Activated CD8-positive, alpha-beta memory T cell treated with anti-CD3 and anti-CD28 coated beads, Interleukin-2, amount 50 U/mL, for 4 hours (primary cell): ENCODE measurements around the gene MT1X.

ENCODE experiments used
- DNase-seq: peaks from one replicate; pipeline ENCODE4 v3.0.0-alpha.2; 2020

MT1X gene

DNA sequence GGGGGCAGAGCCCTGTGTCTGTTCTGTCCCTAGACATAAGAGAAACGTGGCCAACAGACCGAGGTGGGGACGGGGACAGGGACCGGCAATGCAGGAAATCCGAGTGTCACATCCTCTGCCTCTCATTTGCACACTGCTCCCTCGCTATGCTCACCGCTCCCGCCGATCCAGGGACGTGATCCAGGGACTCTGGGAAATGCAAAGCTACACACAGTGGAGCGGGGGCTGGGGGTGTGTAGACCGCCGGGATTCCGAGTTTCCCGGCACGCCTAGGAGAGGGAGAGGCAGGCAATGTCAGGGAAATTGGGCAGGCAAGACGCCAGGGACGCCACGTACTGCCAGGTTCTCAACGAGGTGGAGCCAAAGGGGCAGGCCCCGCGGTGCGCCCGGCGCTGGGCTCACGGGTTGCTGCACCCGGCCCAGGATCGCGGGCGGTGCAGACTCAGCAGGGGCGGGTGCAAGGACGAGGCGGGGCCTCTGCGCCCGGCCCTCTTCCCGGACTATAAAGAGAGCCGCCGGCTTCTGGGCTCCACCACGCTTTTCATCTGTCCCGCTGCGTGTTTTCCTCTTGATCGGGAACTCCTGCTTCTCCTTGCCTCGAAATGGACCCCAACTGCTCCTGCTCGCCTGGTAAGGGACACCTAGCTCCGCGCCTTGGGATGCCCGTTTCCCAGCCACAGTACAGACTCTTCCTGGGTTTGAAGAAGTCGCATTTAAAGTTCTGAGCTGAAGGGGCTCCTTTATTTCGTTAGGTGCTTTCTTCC is at the start of gene MT1X:
Gene MT1X, plus strand, starts transcription at position 532 of the 764 bp plus-strand sequence. Its CDS starts 71 bp downstream, at position 603.
- DNase-seq: peak; percentile 86

DNA sequence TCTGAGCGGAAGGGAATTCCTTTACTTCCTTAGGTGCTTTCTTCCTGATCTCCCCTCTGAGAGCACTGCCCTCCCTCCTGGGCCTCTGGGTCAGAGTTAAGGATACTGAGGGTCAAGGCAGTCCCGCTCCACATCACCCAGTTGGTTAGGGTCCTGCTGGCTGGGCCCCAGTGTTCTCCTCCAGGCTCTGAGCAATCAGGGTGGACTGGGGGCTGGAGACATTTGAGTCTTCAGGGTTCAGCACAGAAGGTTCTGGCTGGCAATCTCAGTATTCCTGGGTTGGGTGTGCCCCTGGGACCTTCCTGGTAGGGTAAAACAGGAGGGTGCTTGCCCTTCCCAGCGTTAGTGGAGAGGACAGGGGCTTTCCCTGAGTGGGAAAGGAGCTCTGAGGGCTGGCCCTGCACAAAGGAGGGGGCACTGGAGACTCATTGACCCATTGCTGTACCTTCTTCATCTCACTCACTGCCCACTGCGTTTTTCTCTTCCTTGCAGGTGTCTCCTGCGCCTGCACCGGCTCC is 49.4 kb upstream of the MT1X start:
- DNase-seq: no peak

DNA sequence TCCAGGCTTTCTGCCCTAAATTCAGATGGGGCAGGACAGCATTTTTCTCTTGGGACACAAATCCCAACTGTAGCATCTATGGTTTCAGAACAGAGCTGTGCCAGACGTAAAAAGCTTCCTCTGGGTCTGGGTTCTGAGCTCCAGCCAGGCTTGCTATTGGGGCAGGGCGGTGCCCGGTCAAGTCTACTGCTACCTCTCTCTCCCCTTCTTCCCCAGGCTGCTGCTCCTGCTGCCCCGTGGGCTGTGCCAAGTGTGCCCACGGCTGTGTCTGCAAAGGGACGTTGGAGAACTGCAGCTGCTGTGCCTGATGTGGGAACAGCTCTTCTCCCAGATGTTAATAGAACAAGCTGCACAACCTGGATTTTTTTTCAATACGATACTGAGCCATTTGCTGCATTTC is 48.7 kb upstream of the MT1X start:
- no peak for DNase-seq

DNA sequence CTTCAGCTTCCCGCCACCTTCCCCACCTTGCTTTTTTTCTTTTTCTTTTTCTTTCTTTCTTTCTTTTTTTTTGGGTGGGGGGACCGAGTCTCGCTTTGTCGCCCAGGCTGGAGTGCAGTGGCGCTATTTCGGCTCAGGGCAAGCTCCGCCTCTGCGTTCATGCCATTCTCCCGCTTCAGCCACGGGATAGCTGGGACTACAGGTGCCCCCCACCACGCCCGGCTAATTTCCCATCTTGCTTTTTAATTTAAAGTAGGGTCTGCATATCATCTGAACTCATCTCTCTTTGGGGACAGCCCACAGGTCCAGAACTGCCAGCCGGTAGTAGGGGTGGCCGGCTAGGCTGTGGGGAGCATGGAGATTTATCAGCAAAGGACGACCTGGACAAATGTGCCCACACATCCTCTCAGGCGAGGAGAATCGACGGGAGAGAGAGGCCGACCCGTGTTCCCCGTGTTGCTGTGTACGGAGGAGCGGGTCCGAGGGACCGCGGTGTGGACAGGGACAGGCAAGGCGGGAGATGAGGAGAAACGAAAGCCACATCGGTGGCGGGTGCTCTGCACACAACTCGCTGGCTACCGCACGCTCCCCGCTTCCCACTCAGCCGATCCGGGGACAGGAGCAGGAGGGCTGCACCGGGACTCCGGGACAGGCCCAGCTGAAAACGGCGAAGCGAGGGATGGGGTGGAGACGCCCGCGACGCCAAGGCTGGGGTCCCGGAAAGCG is 47.4 kb upstream of the MT1X start:
- no peak for DNase-seq

DNA sequence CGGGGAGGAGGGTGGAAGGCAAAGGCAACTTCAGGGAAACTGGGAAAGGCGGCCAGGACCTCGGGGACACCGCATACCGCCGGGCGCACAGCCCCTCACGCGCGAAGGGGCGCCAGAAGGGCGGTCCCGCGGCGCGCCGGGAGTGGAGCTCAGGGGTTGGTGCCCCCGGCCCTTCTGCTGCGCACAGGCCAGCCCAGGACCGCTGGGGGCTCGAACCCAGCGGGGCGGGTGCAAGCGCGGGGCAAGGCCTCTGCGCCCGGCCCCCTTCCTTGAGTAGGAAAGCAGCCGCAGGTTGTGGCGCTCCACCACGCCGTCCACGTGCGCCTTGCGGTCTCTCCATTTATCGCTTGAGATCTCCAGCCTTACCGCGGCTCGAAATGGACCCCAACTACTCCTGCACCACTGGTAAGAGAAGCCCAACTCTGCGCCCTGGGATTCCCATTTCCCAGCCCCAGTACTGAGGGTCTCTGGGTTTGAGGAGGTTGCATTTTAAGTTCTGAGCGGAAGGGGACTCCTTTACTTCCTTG is 46.8 kb upstream of the MT1X start:
- no peak for DNase-seq

DNA sequence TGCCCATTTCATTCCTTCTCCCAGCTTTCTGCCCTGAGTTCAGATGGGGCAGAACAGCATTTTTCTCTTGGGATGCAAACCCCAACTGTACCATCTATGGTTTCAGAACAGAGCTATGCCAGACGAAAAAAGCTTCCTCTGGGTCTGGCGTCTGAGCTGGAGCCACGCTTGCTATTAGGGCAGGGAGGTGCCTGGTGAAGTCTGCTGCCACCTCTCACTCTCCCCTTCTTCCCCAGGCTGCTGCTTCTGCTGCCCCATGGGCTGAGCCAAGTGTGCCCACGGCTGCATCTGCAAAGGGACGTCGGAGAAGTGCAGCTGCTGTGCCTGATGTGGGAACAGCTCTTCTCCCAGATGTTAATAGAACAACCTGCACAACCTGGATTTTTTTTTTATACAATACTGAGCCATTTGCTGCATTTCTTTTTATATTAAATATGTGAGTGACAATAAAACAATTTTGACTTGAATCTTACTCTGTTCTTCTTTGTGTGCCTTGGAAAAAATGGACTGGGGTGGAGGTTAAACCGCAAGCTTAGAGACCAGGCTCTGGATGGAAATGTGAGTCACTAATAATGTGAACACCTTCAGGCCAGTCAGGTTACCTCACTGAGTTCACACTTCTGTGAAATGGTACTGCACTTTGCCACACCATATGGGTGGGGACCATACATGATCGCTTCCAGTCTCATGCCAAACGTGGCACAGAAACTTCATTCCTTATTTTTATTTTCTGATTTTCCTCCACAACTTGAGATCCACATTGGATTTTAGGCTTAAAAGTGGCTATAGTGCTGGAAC is 45.5 kb upstream of the MT1X start:
- DNase-seq: no peak

DNA sequence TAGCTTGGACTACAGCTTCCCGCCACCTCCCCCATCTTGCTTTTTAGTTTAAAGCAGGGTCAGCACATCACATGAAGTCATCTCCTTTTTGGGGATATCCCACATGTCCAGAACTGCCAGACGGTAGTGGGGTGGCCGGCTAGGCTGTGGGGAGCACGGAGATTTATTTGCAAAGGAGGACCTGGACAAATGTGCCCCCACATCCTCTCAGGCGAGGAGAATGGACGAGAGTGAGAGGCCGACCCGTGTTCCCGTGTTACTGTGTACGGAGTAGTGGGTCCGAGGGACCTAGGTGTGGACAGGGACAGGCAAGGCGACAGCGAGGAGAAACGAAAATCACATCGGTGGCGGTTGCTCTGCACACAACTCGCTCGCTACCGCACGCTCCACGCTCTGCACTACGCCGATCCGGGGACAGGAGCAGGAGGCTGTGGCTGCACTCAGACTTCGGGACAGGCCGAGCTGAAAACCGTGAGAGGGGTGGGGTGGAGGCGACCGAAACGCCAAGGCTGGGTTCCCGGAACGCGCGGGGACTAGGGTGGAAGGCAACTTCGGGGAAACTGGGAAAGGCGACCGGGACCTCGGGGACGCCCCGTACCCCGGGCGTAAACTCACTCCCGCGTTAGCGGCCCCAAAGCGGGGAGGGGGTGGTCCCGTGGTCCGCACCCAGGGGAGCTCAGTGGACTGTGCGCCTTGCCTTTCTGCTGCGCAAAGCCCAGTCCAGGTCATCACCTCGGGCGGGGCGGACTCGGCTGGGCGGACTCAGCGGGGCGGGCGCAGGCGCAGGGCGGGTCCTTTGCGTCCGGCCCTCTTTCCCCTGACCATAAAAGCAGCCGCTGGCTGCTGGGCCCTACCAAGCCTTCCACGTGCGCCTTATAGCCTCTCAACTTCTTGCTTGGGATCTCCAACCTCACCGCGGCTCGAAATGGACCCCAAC is 44.2 kb upstream of the MT1X start, which contains the start of gene MT1A:
Gene MT1A, plus strand, starts transcription at position 853 of the 937 bp plus-strand sequence. Its CDS starts 73 bp downstream, at position 926.
- DNase-seq: no peak

DNA sequence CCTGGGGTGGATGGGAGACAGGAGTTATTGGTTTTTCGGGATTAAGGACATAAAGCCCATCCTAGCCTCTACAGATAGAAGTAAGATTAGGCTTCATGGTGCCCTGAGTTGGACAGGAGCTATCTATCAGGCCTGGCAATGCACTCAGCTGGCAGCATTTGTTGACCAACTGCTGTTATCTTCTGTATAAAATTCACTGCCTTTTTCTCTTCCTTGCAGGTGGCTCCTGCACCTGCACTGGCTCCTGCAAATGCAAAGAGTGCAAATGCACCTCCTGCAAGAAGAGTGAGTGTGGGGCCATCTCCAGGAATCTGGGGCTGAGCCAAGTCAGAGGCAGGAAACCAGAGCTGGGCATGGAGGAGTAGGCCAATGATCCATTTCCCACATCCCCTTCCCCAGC is 43.2 kb upstream of the MT1X start:
- DNase-seq: no peak

DNA sequence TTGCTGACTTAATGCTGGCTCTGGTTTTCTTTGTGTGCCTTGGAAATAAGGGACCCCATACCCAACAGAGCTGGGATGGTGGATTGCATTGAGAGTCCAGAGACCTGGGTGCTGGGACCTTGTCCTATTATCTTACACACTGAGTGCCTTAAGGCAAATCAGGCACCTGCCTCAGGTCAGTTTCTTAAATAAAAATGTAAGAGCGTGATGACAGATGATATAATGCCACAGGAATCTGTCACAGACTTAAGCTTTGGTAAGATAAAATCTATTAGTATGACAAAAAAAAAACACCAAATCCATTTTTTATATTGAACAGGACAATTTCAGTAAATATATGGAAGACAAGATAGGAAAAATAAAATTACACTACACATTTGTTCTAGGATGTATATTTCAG is 42.2 kb upstream of the MT1X start:
- DNase-seq: no peak

DNA sequence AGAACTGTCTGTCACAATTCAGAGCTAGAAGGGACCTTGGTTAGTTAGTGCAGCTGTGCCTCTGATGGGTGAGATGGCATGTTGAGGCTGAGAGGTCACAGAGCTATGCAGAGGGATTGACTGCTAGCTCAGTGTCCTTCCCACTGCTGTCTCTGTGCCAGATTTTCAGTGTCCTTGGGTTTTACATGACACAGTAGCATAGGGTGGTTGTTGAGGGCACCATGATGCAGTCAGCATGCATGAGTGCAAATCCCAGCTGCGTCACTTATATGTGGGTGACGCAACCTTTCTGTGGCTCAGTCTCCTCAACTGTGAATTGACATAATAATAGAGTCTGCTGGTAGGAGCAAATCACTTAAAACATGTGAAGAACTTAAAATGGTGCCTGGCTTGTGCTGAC is 41.1 kb upstream of the MT1X start:
- DNase-seq: no peak

DNA sequence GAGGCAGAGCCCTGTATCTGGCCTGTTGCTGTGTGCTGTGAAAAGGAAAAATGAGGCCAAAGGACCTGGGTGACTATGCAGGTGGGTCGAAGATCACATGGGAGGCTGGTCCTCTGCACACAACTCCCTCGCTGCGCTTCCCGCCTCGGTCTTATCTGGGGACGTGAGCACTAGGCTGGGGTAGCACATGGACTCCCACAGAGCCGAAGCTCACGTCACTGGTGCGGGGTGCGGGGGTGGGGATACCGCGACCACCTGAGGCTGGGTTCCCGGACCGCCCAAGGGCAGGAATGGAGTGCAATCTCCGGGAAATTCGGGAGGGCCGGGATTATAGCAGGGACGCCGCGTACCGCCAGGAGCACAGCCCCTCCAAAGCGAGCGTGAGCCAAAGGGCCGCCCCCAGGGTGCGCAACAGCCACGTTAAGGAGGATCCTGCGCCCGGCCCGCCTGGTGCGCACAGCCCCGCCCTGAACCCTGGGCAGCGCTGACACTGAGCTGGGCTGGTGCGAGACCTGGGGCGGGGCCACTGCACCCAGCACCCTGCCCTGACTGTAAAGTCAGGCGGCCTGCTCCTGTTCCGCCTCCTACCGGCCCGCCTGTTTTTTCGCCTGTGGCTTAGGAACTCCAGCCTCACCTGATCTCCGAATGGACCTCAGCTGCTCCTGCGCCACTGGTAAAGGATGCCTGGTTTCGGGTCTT is 39.0 kb upstream of the MT1X start:
- DNase-seq: peak; percentile 78

DNA sequence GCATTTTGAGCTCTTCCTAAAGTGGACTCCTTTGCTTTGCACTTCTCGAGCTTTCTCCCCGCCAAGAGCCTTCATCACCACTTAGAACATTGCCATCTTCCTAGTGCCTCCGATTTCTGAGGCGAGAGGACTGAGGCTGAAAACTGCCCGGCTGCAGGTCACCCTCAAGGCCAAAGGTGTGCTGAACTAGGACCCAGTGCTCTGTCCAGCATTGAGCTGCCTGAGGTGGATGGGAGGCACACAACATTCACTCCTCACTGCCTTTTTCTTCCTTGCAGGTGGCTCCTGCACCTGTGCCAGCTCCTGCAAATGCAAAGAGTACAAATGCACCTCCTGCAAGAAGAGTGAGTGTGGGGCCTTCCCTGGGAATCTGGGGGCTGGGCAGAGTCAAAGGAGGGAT is 38.4 kb upstream of the MT1X start:
- no peak for DNase-seq

DNA sequence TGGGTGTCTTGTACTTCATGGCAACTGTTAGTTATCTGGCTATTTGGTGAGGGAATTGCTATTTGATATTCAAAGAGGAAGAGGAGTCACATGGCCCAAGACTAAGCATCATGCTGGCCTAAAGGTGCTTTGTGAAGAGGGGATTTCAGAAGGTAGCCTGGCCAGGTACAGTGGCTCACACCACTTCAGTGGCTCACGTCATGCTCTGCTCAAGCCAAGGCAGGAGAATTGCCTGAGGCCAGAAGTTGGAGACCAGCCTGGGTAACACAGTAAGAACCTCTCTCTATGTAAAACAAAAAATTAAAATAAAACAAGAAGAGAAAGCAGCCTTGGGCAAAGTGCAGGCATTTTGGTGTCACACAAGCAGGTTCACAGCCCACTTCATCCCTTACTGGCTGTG is 37.0 kb upstream of the MT1X start:
- DNase-seq: no peak

DNA sequence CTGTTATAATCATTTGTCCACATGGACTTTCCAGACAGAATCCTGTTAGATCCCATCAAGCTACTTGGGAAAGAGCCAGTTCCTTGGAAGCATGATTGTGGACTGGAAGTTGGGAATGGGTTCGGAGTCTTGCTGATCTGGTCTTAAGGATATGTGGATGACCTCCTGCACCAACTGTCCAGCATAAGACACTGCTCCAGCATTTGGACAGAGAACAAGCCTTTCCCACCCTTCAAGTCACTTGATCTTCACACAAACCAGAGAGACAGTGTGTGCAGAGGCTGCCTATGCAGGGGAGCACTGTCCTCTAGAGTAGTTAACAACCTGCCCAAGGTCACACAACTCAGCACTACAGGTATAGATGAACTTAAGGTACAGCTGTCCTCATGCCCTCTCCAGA is 36.4 kb upstream of the MT1X start:
- no peak for DNase-seq

DNA sequence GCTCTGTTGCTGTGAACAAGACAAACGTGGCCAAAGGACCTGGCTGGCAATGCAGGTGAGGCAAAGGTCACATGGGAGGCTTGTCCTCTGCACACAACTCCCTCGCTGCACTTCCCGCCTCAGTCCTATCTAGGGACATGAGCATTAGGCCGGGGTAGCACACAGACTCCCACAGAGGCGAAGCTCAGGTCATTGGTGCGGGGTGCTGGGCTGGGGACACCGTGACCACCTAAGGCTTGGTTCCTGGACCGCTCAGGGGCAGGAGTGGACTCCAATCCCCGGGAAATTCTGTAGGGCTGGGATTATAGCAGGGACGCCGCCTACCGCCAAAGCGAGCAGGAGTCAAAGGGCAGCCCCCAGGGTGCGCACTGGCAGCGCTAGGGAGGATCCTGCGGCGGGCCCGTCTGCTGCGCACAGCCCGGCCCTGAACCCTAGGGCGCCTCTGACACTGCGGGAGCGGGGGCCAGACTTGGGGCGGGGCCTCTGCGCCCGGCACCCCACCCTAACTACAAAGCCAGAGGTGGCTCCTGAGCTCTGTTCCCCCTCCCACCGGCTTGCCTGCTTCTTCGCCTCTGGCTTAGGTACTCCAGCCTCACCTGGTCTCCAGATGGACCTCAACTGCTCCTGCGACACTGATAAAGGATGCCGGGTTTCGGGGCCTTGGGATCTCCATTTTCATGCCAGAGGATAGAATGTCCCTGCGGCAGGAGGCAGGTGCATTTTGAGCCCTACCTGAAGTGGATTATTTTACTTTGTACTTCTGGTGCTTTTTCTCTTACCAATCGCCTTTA is 34.4 kb upstream of the MT1X start:
- DNase-seq: no peak

DNA sequence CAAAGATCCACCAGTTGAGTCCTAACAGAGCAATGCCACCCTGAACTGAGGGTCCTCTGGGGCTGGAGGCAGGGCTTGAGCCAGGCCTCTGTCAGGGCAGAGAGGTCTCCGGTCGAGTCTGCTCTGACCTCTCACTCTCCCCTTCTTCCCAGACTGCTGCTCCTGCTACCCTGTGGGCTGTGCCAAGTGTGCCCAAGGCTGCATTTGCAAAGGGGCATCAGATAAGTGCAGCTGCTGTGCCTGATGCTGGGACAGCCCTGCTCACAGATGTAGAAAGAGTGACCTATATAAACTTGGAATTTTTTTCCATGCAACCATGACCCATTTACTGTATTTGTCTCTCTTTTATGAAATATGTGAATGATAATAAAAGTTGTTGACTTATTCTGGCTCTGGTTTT is 33.0 kb upstream of the MT1X start:
- no peak for DNase-seq

DNA sequence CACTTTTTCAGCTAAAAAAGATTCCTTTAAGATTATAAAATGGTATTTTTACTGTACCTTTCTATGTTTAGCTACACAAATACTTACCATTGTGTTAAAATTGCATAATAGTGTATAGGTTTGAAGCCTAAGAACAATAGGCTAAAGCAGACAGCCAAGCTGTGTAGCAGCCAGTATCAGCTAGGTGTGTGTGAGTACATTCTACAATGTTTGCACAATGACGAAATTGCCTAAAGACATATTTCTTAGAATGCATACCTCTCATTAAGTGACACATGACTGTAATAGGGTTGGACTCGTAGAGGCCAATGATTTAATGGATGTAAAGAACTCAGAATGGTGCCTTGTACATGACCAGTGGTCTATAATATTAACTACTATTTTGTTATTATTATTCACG is 32.5 kb upstream of the MT1X start:
- DNase-seq: no peak

DNA sequence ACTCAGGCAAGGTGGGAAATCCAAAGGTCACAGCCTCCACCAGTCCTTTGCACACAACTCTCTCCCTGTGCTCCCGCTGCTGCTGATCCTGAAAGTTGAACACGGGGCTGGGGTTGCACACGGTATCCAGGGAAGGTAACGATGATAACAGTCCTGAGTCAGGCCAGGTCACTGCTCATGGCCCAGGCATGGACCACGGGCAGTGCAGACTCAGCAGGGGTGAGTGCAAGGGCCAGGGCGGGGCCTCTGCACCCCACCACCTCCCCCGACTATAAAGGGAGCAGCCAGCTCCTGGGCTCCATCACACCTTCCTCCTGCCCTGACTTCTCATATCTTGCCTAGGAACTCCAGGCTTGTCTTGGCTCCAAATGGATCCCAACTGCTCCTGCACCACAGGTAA is 30.7 kb upstream of the MT1X start, which contains the start of gene MT1B:
Gene MT1B, plus strand, starts transcription at position 301 of the 400 bp plus-strand sequence. Its CDS starts 68 bp downstream, at position 369.
- no peak for DNase-seq

DNA sequence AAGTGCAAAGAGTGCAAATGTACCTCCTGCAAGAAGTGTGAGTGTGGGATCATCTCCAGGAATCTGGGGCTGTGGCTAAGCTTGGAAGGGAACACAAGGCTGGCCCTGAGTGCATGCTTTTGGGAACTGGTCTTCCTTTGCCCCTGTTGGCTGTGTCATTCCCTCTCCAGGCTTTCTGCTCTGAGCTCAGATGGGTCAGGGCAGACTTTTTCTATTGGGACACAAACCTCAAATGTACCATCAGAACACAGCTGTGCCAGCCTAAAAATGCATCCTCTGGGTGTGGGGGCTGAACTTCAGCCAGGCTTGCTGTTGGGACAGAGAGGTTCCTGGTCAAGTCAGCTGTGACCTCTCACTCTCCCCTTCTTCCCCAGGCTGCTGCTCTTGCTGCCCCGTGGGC is 29.7 kb upstream of the MT1X start:
- DNase-seq: no peak

DNA sequence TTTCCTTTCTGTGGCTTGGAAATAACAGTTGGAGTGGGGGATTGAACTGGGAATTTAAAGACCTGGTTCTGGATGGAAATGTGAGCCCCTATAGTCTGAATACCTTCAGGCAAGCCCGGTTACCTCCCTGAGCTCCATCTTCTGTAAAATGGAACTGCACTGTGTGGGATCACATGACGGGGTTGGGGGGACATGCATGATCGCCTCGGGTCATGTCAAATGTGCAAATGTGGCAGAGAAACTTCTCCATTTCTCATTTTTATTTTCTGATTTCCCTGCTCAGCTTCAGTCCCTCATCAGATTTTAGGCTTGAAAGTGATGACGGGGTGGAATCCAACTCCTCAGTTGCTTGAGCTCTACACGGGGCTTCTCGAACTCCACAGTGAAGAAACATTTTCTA is 29.1 kb upstream of the MT1X start:
- no peak for DNase-seq
